SU-DHL-6 (cell line): ENCODE results near the gene TIMM9.

Experiments
- H2AFZ ChIP-seq: fragments of 200-600 bp; sonication (generic); 2 replicates; pipeline ENCODE4 v1.6.1; 2014; ENCODE audit warnings: low read depth, mild to moderate bottlenecking, moderate library complexity, mixed read lengths, antibody characterized with exemption, low read length; ENCODE audit not compliant: severe bottlenecking
- H3F3A ChIP-seq: fragments of 200-600 bp; shearing (Covaris generic); 2 replicates; pipeline ENCODE4 v1.6.0; 2016; ENCODE audit warnings: antibody characterized with exemption, mild to moderate bottlenecking; ENCODE audit not compliant: insufficient read depth
- H3K27ac ChIP-seq: fragments of 200-600 bp; sonication (generic); 2 replicates; pipeline ENCODE4 v1.5.1; 2016; ENCODE audit warnings: low read depth, mild to moderate bottlenecking, low read length, moderate library complexity, mixed read lengths
- H3K27me3 ChIP-seq: fragments of 200-600 bp; sonication (generic), shearing (Covaris generic); 2 replicates; pipeline ENCODE4 v1.6.0; 2014; ENCODE audit warnings: mild to moderate bottlenecking, low read length
- H3K36me3 ChIP-seq: fragments of 200-600 bp; sonication (generic); 2 replicates; pipeline ENCODE4 v1.6.1; 2014; ENCODE audit warnings: mild to moderate bottlenecking, low read length, mixed read lengths
- H3K4me2 ChIP-seq: fragments of 300-600, 200-600 bp; shearing (Covaris generic), sonication (generic); 2 replicates; pipeline ENCODE4 v1.6.0; 2014; ENCODE audit warnings: low read length, low read depth, mild to moderate bottlenecking; ENCODE audit not compliant: poor library complexity, severe bottlenecking
- H3K4me3 ChIP-seq: fragments of 200-600 bp; sonication (generic); 2 replicates; pipeline ENCODE4 v1.5.1; 2014; ENCODE audit warnings: antibody characterized with exemption, low read length, mild to moderate bottlenecking, mixed read lengths; ENCODE audit not compliant: insufficient read depth, poor library complexity, severe bottlenecking
- H3K79me2 ChIP-seq: fragments of 200-600 bp; sonication (generic); 2 replicates; pipeline ENCODE4 v1.6.1; 2014; ENCODE audit warnings: mild to moderate bottlenecking, low read length, moderate library complexity; ENCODE audit not compliant: insufficient read depth
- H3K9ac ChIP-seq: fragments of 200-600 bp; sonication (generic); 2 replicates; pipeline ENCODE4 v1.7.0; 2014; ENCODE audit warnings: mild to moderate bottlenecking, low read length
- H3K9me2 ChIP-seq: fragments of 200-600 bp; sonication (generic); replicated peaks from 2 replicates; pipeline ENCODE4 v1.6.1; 2014; ENCODE audit warnings: low read length; ENCODE audit not compliant: insufficient read depth
- H3K9me3 ChIP-seq: fragments of 200-600 bp; sonication (generic); 2 replicates; pipeline ENCODE4 v1.6.1; 2014; ENCODE audit warnings: low read length, mixed read lengths; ENCODE audit not compliant: insufficient read depth
- H4K20me1 ChIP-seq: fragments of 200-600 bp; sonication (generic); 2 replicates; pipeline ENCODE4 v1.6.1; 2014; ENCODE audit warnings: low read depth, mild to moderate bottlenecking, antibody characterized with exemption, low read length, moderate library complexity, mixed read lengths
- EZH2phosphoT487 ChIP-seq: fragments of 200-600 bp; sonication (generic), shearing (Covaris generic); conservative IDR thresholded peaks from 2 replicates; pipeline ENCODE4 v1.6.1; 2018; ENCODE audit warnings: mild to moderate bottlenecking, antibody characterized with exemption, low read length, moderate library complexity, mixed read lengths
- TF ChIP-seq, protein P1 (sequence below): fragments of 200-600 bp; sonication (generic); IDR thresholded peaks from one replicate; pipeline ENCODE4 v1.5.1; 2017; ENCODE audit warnings: antibody characterized with exemption, mild to moderate bottlenecking, low read length, moderate library complexity; ENCODE audit not compliant: insufficient read depth, poor library complexity, severe bottlenecking

Gene TIMM9, protein sequence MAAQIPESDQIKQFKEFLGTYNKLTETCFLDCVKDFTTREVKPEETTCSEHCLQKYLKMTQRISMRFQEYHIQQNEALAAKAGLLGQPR

DNA sequence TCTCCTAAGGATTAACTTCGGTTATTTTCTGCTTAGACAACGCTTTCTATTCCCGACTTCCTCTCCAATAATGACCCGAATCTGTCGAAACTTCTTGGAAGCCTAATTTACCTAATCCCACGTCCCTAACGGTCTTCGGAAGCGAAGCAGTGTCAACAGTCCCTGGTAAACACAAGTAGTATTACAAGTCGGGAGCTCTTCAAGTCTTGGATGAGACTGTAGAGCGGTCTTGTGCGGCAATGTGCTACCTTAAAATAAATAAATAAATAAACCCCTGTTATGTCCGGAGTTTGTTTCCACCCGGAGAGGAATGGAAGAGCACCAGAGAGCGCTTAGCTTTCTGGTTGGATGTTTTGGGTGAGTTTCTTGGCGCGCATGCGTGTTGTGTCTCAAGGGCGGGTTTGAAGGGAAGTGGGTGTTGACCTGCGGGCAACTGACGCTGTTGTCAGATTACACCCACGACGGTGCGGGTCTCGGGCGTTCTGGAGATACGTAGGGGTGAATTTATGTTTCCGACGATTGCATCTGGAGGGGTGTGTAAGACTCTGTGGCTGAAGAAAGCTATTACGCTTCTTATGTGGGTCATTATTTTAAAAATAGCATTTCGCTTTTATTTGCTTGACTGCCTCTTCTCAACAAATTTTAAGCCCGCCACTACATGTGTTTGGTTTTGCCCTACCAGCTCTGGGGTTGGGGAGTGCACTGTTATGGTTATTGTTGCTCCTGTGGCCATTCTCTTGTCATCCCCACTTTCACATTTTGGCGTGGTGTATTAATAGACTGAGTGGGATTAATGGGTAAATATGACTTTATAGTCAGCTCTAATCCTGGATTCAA, at the start of gene TIMM9, which contains the start of gene KIAA0586:
TIMM9 (minus strand) TSS at position 251 of the 837 bp plus-strand sequence. CDS start 15,586 bp downstream, outside the sequence.
KIAA0586 (plus strand) TSS at position 439 of the 837 bp plus-strand sequence. CDS start 546 bp downstream, outside the sequence.
- TF ChIP-seq, protein P1, sequence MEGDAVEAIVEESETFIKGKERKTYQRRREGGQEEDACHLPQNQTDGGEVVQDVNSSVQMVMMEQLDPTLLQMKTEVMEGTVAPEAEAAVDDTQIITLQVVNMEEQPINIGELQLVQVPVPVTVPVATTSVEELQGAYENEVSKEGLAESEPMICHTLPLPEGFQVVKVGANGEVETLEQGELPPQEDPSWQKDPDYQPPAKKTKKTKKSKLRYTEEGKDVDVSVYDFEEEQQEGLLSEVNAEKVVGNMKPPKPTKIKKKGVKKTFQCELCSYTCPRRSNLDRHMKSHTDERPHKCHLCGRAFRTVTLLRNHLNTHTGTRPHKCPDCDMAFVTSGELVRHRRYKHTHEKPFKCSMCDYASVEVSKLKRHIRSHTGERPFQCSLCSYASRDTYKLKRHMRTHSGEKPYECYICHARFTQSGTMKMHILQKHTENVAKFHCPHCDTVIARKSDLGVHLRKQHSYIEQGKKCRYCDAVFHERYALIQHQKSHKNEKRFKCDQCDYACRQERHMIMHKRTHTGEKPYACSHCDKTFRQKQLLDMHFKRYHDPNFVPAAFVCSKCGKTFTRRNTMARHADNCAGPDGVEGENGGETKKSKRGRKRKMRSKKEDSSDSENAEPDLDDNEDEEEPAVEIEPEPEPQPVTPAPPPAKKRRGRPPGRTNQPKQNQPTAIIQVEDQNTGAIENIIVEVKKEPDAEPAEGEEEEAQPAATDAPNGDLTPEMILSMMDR, result no peak
- TF ChIP-seq EZH2phosphoT487, result no peak
- no peaks in the 10 kb centered on the region for H3K9me3 ChIP-seq
- H2AFZ ChIP-seq, result peak within 1 kb of the TSS; percentile 99
- H3K27ac ChIP-seq, result peak within 1 kb of the TSS; percentile 98
- no peaks in the 10 kb centered on the region for H3K9me2 ChIP-seq
- peaks cover 46% of the 10 kb centered on the region for H3K79me2 ChIP-seq
- peaks cover 8% of the 10 kb centered on the region for H3K36me3 ChIP-seq
- H3K9ac ChIP-seq, result peak within 1 kb of the TSS; percentile 96
- H4K20me1 ChIP-seq, result no peaks in the 10 kb centered on the region
- peaks cover 21% of the 10 kb centered on the region for H3F3A ChIP-seq
- peak within 1 kb of the TSS; percentile 98 for H3K4me3 ChIP-seq
- no peaks in the 10 kb centered on the region for H3K27me3 ChIP-seq
- peak within 1 kb of the TSS; percentile 98 for H3K4me2 ChIP-seq

DNA sequence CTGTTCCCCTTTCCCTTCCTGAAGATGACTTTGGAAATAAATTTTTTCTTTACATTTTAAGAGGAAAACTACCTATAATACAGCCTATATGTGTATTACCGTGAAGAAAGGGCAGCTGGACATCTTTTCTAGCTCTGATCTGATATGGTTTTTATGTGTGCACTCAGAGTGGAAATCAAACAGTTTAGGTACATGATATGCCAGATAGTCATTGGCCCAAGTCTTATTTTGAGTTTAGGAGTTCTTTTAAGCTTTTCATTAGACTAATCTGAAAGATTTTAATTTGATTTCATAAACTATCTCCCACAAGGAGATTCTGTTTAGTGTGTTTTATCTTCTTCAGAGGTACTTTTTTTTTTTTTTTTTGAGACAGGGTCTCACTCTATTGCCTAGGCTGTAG, 49.0 kb upstream of the TIMM9 start:
- H3K27me3 ChIP-seq, result no peaks in the 10 kb centered on the region
- no peak overlapping the region for H3K4me3 ChIP-seq
- H3K27ac ChIP-seq, result no peak overlapping the region
- H3K79me2 ChIP-seq, result no peaks in the 10 kb centered on the region
- no peak overlapping the region for H3K4me2 ChIP-seq
- TF ChIP-seq, protein P1, result no peak
- no peak for TF ChIP-seq EZH2phosphoT487
- H3K36me3 ChIP-seq, result peaks cover 2% of the 10 kb centered on the region; the same call in 1 of the 2 replicates
- H4K20me1 ChIP-seq, result no peaks in the 10 kb centered on the region
- H3K9ac ChIP-seq, result no peak overlapping the region
- H3F3A ChIP-seq, result no peaks in the 10 kb centered on the region
- H3K9me2 ChIP-seq, result no peaks in the 10 kb centered on the region
- H3K9me3 ChIP-seq, result no peaks in the 10 kb centered on the region
- no peak overlapping the region for H2AFZ ChIP-seq

DNA sequence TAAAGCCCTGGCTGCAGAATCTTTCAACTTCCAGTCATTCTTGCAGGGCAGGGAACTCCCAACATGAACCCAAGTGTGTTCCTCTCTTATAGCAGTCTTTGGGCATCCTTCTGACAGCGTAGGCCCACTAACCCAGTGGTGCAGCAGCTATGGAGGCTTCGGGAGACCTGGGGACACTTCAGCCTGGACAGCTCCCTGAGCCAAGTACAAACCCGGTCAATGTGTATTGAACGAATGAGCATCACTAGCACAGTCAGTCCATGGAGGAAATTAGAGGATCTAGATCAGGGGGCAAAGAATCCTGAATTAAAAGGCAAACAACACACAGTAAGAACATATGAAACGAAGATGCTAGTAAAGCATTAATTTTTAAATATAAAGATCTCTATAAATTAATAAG, 42.0 kb upstream of the TIMM9 start:
- no peaks in the 10 kb centered on the region for H3K27me3 ChIP-seq
- no peaks in the 10 kb centered on the region for H4K20me1 ChIP-seq
- no peaks in the 10 kb centered on the region for H3K9me3 ChIP-seq
- peaks cover 17% of the 10 kb centered on the region; the same call in 1 of the 2 replicates for H3K36me3 ChIP-seq
- no peaks in the 10 kb centered on the region for H3K79me2 ChIP-seq
- H3K27ac ChIP-seq, result no peak overlapping the region
- no peaks in the 10 kb centered on the region; the same call in 1 of the 2 replicates for H3F3A ChIP-seq
- H3K4me2 ChIP-seq, result no peak overlapping the region
- TF ChIP-seq, protein P1, result no peak
- no peak for TF ChIP-seq EZH2phosphoT487
- H2AFZ ChIP-seq, result no peak overlapping the region
- H3K4me3 ChIP-seq, result no peak overlapping the region
- no peaks in the 10 kb centered on the region for H3K9me2 ChIP-seq
- no peak overlapping the region for H3K9ac ChIP-seq
